Measurements from ENCODE around the gene STARD7.

The STARD7 gene

GRCh38 chr2:96249654-96250053 is 41.0 kb upstream of the STARD7 start:
- no peak for TF ChIP-seq CTCF (IDR thresholded peaks at IDR 0.05)

- no peak for TF ChIP-seq CTCF (IDR thresholded peaks at IDR 0.05)
Observed at GRCh38 chr2:96248624-96249023, 40.0 kb upstream of the STARD7 start.

GRCh38 chr2:96247896-96248295 is 39.3 kb upstream of the STARD7 start:
- TF ChIP-seq CTCF (IDR thresholded peaks at IDR 0.05) = no peak

- TF ChIP-seq CTCF (IDR thresholded peaks at IDR 0.05) = no peak
Observed at GRCh38 chr2:96247009-96247408, 38.4 kb upstream of the STARD7 start.

- TF ChIP-seq CTCF (IDR thresholded peaks at IDR 0.05) = no peak
Observed at GRCh38 chr2:96245609-96246390, 37.2 kb upstream of the STARD7 start.

GRCh38 chr2:96243843-96244242 is 35.2 kb upstream of the STARD7 start:
- no peak for TF ChIP-seq CTCF (IDR thresholded peaks at IDR 0.05)

- no peak for TF ChIP-seq CTCF (IDR thresholded peaks at IDR 0.05)
Observed at GRCh38 chr2:96241900-96242611, 33.4 kb upstream of the STARD7 start.

All from LNCAP (cell line).